ENCODE results near the gene DEPDC5.
A peak's percentile ranks its signal among the peaks of the same experiment; 100 is the strongest.

The DEPDC5 gene

GRCh38 chr22:31938296-31938695 lies 184.5 kb downstream of the DEPDC5 start:
- in situ Hi-C loops (cut with MboI; ENCODE audit: low pct_unique_long_range_greater_than_20kb, low sequenced_read_pairs, unreplicated experiment) = no loop called here
- no peak for DNase-seq (ENCODE audit: low spot score)
- no peak for TF ChIP-seq CTCF (IDR thresholded peaks at IDR 0.05; ENCODE audit: extremely low read depth, insufficient read depth, missing control alignments)

GRCh38 chr22:31940506-31940905 lies 186.7 kb downstream of the DEPDC5 start:
- no peak for TF ChIP-seq CTCF (IDR thresholded peaks at IDR 0.05; ENCODE audit: extremely low read depth, insufficient read depth, missing control alignments)
- no peak for DNase-seq (ENCODE audit: low spot score)
- in situ Hi-C loops (cut with MboI; ENCODE audit: low pct_unique_long_range_greater_than_20kb, low sequenced_read_pairs, unreplicated experiment) = loop anchor here (10.0 kb wide), 1 partner anchor 276 kb away; the partner anchor contains the start of gene PISD

GRCh38 chr22:31942091-31942490 lies 188.3 kb downstream of the DEPDC5 start:
- in situ Hi-C loops (cut with MboI; ENCODE audit: low pct_unique_long_range_greater_than_20kb, low sequenced_read_pairs, unreplicated experiment) = loop anchor here (10.0 kb wide), 1 partner anchor 277 kb away; the partner anchor contains the start of gene PISD
- TF ChIP-seq CTCF (IDR thresholded peaks at IDR 0.05; ENCODE audit: extremely low read depth, insufficient read depth, missing control alignments) = no peak
- no peak for DNase-seq (ENCODE audit: low spot score)

GRCh38 chr22:31943206-31943977 lies 189.6 kb downstream of the DEPDC5 start:
- in situ Hi-C loops (cut with MboI; ENCODE audit: low pct_unique_long_range_greater_than_20kb, low sequenced_read_pairs, unreplicated experiment) = loop anchor here (10.0 kb wide), 1 partner anchor 279 kb away; the partner anchor contains the start of gene PISD
- TF ChIP-seq CTCF (IDR thresholded peaks at IDR 0.05; ENCODE audit: extremely low read depth, insufficient read depth, missing control alignments) = no peak
- DNase-seq (ENCODE audit: low spot score) = no peak

- no peak for TF ChIP-seq CTCF (IDR thresholded peaks at IDR 0.05; ENCODE audit: extremely low read depth, insufficient read depth, missing control alignments)
- in situ Hi-C loops (cut with MboI; ENCODE audit: low pct_unique_long_range_greater_than_20kb, low sequenced_read_pairs, unreplicated experiment) = loop anchor here (10.0 kb wide), 1 partner anchor 279 kb away; the partner anchor contains the start of gene PISD
- peak; percentile 99 for DNase-seq (ENCODE audit: low spot score)
Measured at GRCh38 chr22:31943978-31944699, 190.3 kb downstream of the DEPDC5 start, which contains the start of gene YWHAH. Gene YWHAH, plus strand, starts transcription at chr22:31944535. Its CDS starts 199 bp downstream, at chr22:31944734.

- DNase-seq (ENCODE audit: low spot score) = peak; percentile 42
- TF ChIP-seq CTCF (IDR thresholded peaks at IDR 0.05; ENCODE audit: extremely low read depth, insufficient read depth, missing control alignments) = no peak
- in situ Hi-C loops (cut with MboI; ENCODE audit: low pct_unique_long_range_greater_than_20kb, low sequenced_read_pairs, unreplicated experiment) = loop anchor here (10.0 kb wide), 1 partner anchor 280 kb away; the partner anchor contains the start of gene PISD
Measured at GRCh38 chr22:31944700-31945442, 191.1 kb downstream of the DEPDC5 start.
